ENCODE results near the gene OR2A42.
"Not testable (repeated sequence)": the region's sequence is repeated elsewhere in the genome, so short reads cannot be mapped to it uniquely, and the experiment has no call there.

DNA sequence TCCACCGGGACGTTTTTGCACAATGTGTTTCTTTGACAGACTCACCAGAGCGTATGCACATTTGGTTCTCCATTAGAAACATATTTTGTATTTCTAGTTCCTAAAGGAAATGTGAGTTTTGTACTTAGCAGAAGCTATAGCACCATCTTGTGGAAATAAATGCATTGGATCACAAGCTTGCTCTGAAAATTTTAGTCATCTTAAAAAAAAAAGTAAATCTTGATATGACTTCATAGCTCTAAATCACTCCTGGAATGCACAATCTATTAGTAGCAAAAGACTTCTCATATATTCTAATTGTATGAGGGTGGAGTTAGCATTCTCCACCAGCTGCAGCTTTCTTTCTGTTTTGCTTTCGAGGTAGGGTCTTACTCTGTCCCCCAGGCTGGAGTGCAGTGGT is 20.3 kb downstream of the OR2A42 start:
- TF ChIP-seq, protein P1, sequence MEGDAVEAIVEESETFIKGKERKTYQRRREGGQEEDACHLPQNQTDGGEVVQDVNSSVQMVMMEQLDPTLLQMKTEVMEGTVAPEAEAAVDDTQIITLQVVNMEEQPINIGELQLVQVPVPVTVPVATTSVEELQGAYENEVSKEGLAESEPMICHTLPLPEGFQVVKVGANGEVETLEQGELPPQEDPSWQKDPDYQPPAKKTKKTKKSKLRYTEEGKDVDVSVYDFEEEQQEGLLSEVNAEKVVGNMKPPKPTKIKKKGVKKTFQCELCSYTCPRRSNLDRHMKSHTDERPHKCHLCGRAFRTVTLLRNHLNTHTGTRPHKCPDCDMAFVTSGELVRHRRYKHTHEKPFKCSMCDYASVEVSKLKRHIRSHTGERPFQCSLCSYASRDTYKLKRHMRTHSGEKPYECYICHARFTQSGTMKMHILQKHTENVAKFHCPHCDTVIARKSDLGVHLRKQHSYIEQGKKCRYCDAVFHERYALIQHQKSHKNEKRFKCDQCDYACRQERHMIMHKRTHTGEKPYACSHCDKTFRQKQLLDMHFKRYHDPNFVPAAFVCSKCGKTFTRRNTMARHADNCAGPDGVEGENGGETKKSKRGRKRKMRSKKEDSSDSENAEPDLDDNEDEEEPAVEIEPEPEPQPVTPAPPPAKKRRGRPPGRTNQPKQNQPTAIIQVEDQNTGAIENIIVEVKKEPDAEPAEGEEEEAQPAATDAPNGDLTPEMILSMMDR (IDR thresholded peaks at IDR 0.05): not testable (repeated sequence)
- TF ChIP-seq POLR2A, EP300 (IDR thresholded peaks at IDR 0.05): not testable (repeated sequence)

Data from ovary (tissue), 3 donors.